HepG2 (cell line): Measurements from ENCODE around the gene SUSD4. TPM values are rescaled to one million over a fixed set of nuclear protein-coding genes. Genes with fewer than 3 reads are reported as not detected.

Experiments used
- ATAC-seq: fragments of 200-7000 bp; cut with Tn5 transposase; 3 replicates; pipeline ENCODE4 v1.9.1; 2020; ENCODE audit warnings: mild to moderate bottlenecking, moderate library complexity
- BruUV-seq: library from RNA; stranded (reverse); fragments of 400-500 nt; replicated peaks from 2 replicates; lab custom pipeline; 2021; lab: Mats Ljungman, UMichigan
- CTCF ChIA-PET: fragments of 300-600 bp; formaldehyde crosslinking; extraction: SDS; loops from one replicate; lab custom pipeline; 2021; ENCODE audit warnings: low total read pairs, inconsistent platforms, low intra/inter-chr PET ratio; lab: Yijun Ruan, JAX
- POLR2A ChIA-PET: fragments of 350-600 bp; sonication (Branson Sonifier 250); formaldehyde crosslinking; loops from one replicate; lab custom pipeline; 2020; ENCODE audit warnings: antibody characterized with exemption, inconsistent platforms; lab: Yijun Ruan, JAX
- DNase-seq: peaks from one replicate; pipeline ENCODE4 v3.0.0-alpha.2; 2015; ENCODE audit warnings: low spot score
- FAIRE-seq: peaks from 3 replicates; lab custom pipeline; 2011; peaks lifted over from hg19 to GRCh38; lab: Jason Lieb, UNC
- H2AFZ ChIP-seq: one replicate; pipeline ENCODE4 v1.6.1; 2011; ENCODE audit warnings: low read length, inconsistent platforms
- H3K27ac ChIP-seq: fragments of 300-600 bp; 3 replicates; pipeline ENCODE4 v1.8.0; 2011; ENCODE audit warnings: mixed run types, mild to moderate bottlenecking, mixed read lengths, low read length, inconsistent platforms; ENCODE audit not compliant: insufficient read depth; ENCODE audit errors: extremely low read length
- H3K27me3 ChIP-seq, 2 experiments: fragments of 200-600 bp in 1 of 2; 2 replicates in 1 of 2; 3 replicates in 1 of 2; pipeline versions ENCODE4 v1.6.0 to v1.8.0; 2011; ENCODE audit warnings: low read length in 2 of 2, mild to moderate bottlenecking in 2 of 2, moderate library complexity in 2 of 2, inconsistent platforms in 1 of 2; ENCODE audit not compliant: insufficient read depth in 2 of 2, control insufficient read depth in 1 of 2
- H3K36me3 ChIP-seq, 2 experiments: fragments of 200-600 bp in 1 of 2; replicated peaks in 1 of 2; 2 replicates in 1 of 2; 3 replicates in 1 of 2; pipeline versions ENCODE4 v1.5.1 to v1.8.0; 2011; ENCODE audit warnings: low read length in 2 of 2, inconsistent platforms in 1 of 2; ENCODE audit not compliant: insufficient read depth in 2 of 2, control insufficient read depth in 1 of 2
- H3K4me1 ChIP-seq: 2 replicates; pipeline ENCODE4 v1.5.1; 2012; ENCODE audit warnings: low read length, inconsistent platforms; ENCODE audit not compliant: insufficient read depth
- H3K4me2 ChIP-seq: 2 replicates; pipeline ENCODE4 v1.6.0; 2011; ENCODE audit warnings: low read depth, low read length, inconsistent platforms
- H3K4me3 ChIP-seq, 3 experiments: fragments of 200-600 bp in 1 of 3; sonication (generic), shearing (Covaris generic) in 1 of 3; replicated peaks in 1 of 3; 2 replicates each; pipeline ENCODE4 v1.5.1; 2011 to 2016; ENCODE audit warnings: low read length in 3 of 3, inconsistent platforms in 2 of 3, low read depth in 2 of 3, mild to moderate bottlenecking in 2 of 3, control low read depth in 1 of 3, mixed read lengths in 1 of 3; ENCODE audit not compliant: insufficient read depth in 1 of 3
- H3K79me2 ChIP-seq: one replicate; pipeline ENCODE4 v1.6.1; 2011; ENCODE audit warnings: low read length, inconsistent platforms; ENCODE audit not compliant: insufficient read depth
- H3K9ac ChIP-seq: 2 replicates; pipeline ENCODE4 v1.6.0; 2011; ENCODE audit warnings: mild to moderate bottlenecking, low read depth, low read length, inconsistent platforms; ENCODE audit not compliant: insufficient read depth
- H3K9me3 ChIP-seq: 2 replicates; pipeline ENCODE4 v1.5.1; 2012; ENCODE audit warnings: mild to moderate bottlenecking, low read length
- H4K20me1 ChIP-seq: 2 replicates; pipeline ENCODE4 v1.6.0; 2011; ENCODE audit warnings: inconsistent platforms, mild to moderate bottlenecking, low read length, moderate library complexity; ENCODE audit not compliant: insufficient read depth
- CHCHD3 ChIP-seq: sonication (generic); formaldehyde crosslinking; IDR thresholded peaks from 2 replicates; pipeline ENCODE4 v1.8.0; 2022; ENCODE audit warnings: mild to moderate bottlenecking, missing genetic modification reagents, moderate library complexity
- FOXO1 ChIP-seq: sonication (generic); formaldehyde crosslinking; IDR thresholded peaks from 2 replicates; pipeline ENCODE4 v1.4.0; 2020; ENCODE audit warnings: missing genetic modification reagents
- MAF1 ChIP-seq: sonication (generic); formaldehyde crosslinking; IDR thresholded peaks from 2 replicates; pipeline ENCODE4 v1.5.0; 2020; ENCODE audit warnings: missing genetic modification reagents, borderline replicate concordance
- SP140L ChIP-seq: sonication (generic); formaldehyde crosslinking; IDR thresholded peaks from 2 replicates; pipeline ENCODE4 v1.4.0; 2020; ENCODE audit warnings: missing genetic modification reagents, borderline replicate concordance
- TSC22D2 ChIP-seq: sonication (generic); formaldehyde crosslinking; IDR thresholded peaks from 2 replicates; pipeline ENCODE4 v1.5.1; 2020; ENCODE audit warnings: missing genetic modification reagents, mild to moderate bottlenecking, borderline replicate concordance
- ZFP36L2 ChIP-seq: sonication (generic); formaldehyde crosslinking; IDR thresholded peaks from 2 replicates; pipeline ENCODE4 v1.4.0; 2020; ENCODE audit warnings: missing genetic modification reagents
- ZFP62 ChIP-seq: sonication (generic); formaldehyde crosslinking; IDR thresholded peaks from 2 replicates; pipeline ENCODE4 v1.4.0; 2020; ENCODE audit warnings: missing genetic modification reagents
- ZMYM3 ChIP-seq: sonication (generic); formaldehyde crosslinking; IDR thresholded peaks from 2 replicates; pipeline ENCODE4 v1.5.1; 2020; ENCODE audit warnings: mild to moderate bottlenecking, missing genetic modification reagents
- ZNF556 ChIP-seq: sonication (generic); formaldehyde crosslinking; IDR thresholded peaks from 2 replicates; pipeline ENCODE4 v1.4.0; 2020; ENCODE audit warnings: mild to moderate bottlenecking, missing genetic modification reagents, borderline replicate concordance
- WGBS: methylation state at CpG from one replicate; pipeline ENCODE4 v1.1.6; 2017; ENCODE audit warnings: low lambda C conversion rate; 5-methylcytosine and 5-hydroxymethylcytosine counted together
- in situ Hi-C: cut with HindIII; loops from 2 replicates; pipeline ENCODE4 v1.10.0; 2017; ENCODE audit warnings: low pct_unique_long_range_greater_than_20kb; ENCODE audit not compliant: extremely low pct_ligation_motif_present
- intact Hi-C: fragments of 100-400 bp; cut with micrococcal nuclease; formaldehyde crosslinking; loops from one replicate; pipeline ENCODE4 v1.10.0; 2022; ENCODE audit not compliant: unreplicated experiment
- polyA plus RNA-seq, 8 experiments: library from polyadenylated mRNA; depleted of rRNA in 3 of 8; stranded (reverse) in 7 of 8; unstranded in 1 of 8; fragments of >200 nt; fragmentation: Illumina TruSeq in 4 of 8; extraction: Trizol in 4 of 8; gene quantifications; 2 replicates each; pipeline versions ENCODE4 v1.2.1 to v1.2.3, GENCODE V29; 2011 to 2016; ENCODE audit warnings: low read depth in 4 of 8, missing spikeins in 1 of 8, mixed read lengths in 1 of 8; ENCODE audit not compliant: insufficient read depth in 1 of 8
- total RNA-seq, 5 experiments: library from RNA; depleted of rRNA; stranded (reverse); fragments of >200 nt; fragmentation: Illumina TruSeq; extraction: Trizol; gene quantifications; 2 replicates each; pipeline ENCODE4 v1.2.3, GENCODE V29; 2016; ENCODE audit warnings: low read depth in 1 of 5
- TF ChIP-seq, protein P1 (sequence below): sonication (generic); formaldehyde crosslinking; IDR thresholded peaks from 2 replicates; pipeline ENCODE4 v1.5.0; 2020; ENCODE audit warnings: missing genetic modification reagents
- TF ChIP-seq, protein P2 (sequence below): sonication (generic); formaldehyde crosslinking; IDR thresholded peaks from 2 replicates; pipeline ENCODE4 v1.5.0; 2020; ENCODE audit warnings: mild to moderate bottlenecking, missing genetic modification reagents

Gene SUSD4
- total and polyA plus RNA-seq, 2 of the 13 experiments (the other 11 are each of a cell fraction or from before 2014, with no cell fraction given), result not detected

DNA sequence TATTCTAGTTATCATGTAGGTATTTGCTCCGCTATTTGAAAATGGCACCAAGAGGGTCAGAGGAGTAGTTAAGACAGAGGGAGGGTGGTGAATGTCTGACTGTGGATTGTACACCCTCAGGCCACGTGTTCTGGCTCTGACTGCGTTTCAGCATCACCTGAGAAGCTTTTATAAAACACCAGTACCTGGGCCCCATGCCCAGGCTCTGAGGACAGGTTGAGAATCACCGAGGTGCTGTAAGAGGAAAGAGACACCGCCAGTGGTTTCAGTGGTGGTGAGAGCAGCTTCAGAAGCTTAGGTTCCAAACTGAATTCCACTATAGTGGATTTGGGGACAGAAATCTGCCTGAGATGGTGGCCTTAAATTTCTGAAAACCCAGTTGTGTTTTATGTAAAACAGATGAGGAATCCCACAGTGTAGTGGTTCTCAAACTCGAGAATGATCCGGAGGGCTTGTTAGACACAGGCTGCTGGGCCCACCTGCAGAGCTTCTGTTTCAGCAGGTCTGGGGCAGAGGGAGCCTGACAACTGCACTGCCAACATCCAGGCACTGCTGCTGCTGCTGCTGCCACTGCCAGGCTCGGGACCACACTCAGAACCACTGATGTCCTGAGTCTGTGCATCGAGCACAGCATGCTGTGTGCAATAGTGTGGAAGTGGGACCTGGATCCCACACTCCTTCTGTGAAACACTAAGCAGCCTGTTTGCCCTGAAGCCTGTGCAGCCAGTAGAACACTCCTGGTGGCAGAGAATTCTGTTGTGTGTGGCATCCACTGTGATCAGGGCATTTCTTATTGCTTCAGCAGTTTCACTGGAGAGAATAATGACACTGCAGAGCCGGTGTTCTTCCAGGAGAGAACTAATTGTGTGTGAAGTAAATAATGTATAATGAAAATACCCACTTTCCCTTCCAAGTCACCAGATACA, 98.7 kb downstream of the SUSD4 start (continued):
- TF ChIP-seq, protein P1, sequence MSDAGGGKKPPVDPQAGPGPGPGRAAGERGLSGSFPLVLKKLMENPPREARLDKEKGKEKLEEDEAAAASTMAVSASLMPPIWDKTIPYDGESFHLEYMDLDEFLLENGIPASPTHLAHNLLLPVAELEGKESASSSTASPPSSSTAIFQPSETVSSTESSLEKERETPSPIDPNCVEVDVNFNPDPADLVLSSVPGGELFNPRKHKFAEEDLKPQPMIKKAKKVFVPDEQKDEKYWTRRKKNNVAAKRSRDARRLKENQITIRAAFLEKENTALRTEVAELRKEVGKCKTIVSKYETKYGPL (CRISPR knock-in tag), result no peak

DNA sequence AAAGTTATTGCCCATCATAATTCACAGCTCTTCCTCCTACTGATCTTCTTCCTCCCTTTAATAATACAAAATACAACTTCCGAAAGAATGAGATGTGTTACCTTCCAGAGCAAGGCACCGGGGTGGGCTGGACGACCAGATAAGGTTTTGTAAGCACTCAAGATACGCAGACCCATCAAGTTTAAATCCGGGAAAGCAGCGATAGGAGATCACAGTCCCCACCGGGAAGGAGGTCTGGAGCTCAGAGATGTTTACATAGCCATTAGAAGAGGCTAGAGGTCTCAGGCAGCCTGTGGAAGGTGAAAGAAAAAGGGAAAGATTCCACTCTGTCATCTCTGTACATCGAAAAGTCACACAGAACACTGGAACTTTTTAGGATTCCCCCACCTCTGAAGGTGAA, 99.4 kb downstream of the SUSD4 start:
- no peak overlapping the region for H2AFZ ChIP-seq
- ATAC-seq, result no peak
- TF ChIP-seq, protein P2, sequence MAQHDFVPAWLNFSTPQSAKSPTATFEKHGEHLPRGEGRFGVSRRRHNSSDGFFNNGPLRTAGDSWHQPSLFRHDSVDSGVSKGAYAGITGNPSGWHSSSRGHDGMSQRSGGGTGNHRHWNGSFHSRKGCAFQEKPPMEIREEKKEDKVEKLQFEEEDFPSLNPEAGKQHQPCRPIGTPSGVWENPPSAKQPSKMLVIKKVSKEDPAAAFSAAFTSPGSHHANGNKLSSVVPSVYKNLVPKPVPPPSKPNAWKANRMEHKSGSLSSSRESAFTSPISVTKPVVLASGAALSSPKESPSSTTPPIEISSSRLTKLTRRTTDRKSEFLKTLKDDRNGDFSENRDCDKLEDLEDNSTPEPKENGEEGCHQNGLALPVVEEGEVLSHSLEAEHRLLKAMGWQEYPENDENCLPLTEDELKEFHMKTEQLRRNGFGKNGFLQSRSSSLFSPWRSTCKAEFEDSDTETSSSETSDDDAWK (CRISPR knock-in tag), result no peak
- TF ChIP-seq TSC22D2 (CRISPR knock-in tag) (no peak), MAF1 (CRISPR knock-in tag) (no peak), ZNF556 (CRISPR knock-in tag) (no peak), FOXO1 (no peak), CHCHD3 (CRISPR knock-in tag) (no peak), ZFP36L2 (CRISPR knock-in tag) (no peak), SP140L (CRISPR knock-in tag) (no peak), ZMYM3 (CRISPR knock-in tag) (no peak), ZFP62 (CRISPR knock-in tag) (no peak)
- in situ Hi-C loops (no loop called here), intact Hi-C loops (no loop called here)
- peaks cover 0 to 5% of the 10 kb centered on the region in 2 experiments; a peak in 2 of 5 replicates for H3K27me3 ChIP-seq
- no peaks in the 10 kb centered on the region for H3K9me3 ChIP-seq
- POLR2A ChIA-PET, result no interaction called here
- no peaks in the 10 kb centered on the region for H4K20me1 ChIP-seq
- H3K79me2 ChIP-seq, result no peaks in the 10 kb centered on the region
- 18% methylated on average over 8 of the region's 8 CpGs for WGBS
- no peak for DNase-seq
- BruUV-seq, result no TSS peak
- CTCF ChIA-PET, result no interaction called here
- no peak for FAIRE-seq
- H3K4me2 ChIP-seq, result no peak overlapping the region
- H3K9ac ChIP-seq, result no peak overlapping the region
- no peaks in the 10 kb centered on the region for H3K36me3 ChIP-seq
- H3K4me3 ChIP-seq, result no peak overlapping the region
- H3K4me1 ChIP-seq, result peaks cover 9% of the 10 kb centered on the region; the same call in 1 of the 2 replicates
- no peak overlapping the region for H3K27ac ChIP-seq
